Activated naive CD4-positive, alpha-beta T cell treated with anti-CD3 and anti-CD28 coated beads for 36 hours (primary cell): ENCODE measurements around the gene HTATSF1. TPM values are rescaled to one million over a fixed set of nuclear protein-coding genes. Genes with fewer than 3 reads are reported as not detected.

ENCODE experiments used
- CTCF ChIA-PET: fragments of 350-600 bp; sonication (Branson Sonifier 250); formaldehyde crosslinking; loops from one replicate; lab custom pipeline; 2021; ENCODE audit warnings: antibody characterized with exemption; lab: Charles Lee
- DNase-seq: peaks from one replicate; pipeline ENCODE4 v3.0.0-alpha.2; 2020
- H3K27ac Mint-ChIP-seq: one replicate; pipeline ENCODE4 v1.8.0; 2021; ENCODE audit warnings: mild to moderate bottlenecking, mixed read lengths
- H3K27me3 Mint-ChIP-seq: one replicate; pipeline ENCODE4 v1.8.0; 2021; ENCODE audit warnings: low read depth, mixed read lengths
- H3K36me3 Mint-ChIP-seq: one replicate; pipeline ENCODE4 v1.8.0; 2021; ENCODE audit warnings: low read depth, mixed read lengths
- H3K4me1 Mint-ChIP-seq: one replicate; pipeline ENCODE4 v1.8.0; 2021; ENCODE audit warnings: low read depth, mixed read lengths
- H3K4me3 Mint-ChIP-seq: one replicate; pipeline ENCODE4 v1.8.0; 2021; ENCODE audit warnings: mild to moderate bottlenecking, moderate library complexity, mixed read lengths
- H3K9me3 Mint-ChIP-seq: one replicate; pipeline ENCODE4 v1.8.0; 2021; ENCODE audit warnings: mixed read lengths
- intact Hi-C: fragments of 100-400 bp; cut with micrococcal nuclease; formaldehyde crosslinking; loops from one replicate; pipeline ENCODE4 v1.15.1; 2023
- microRNA-seq: library from miRNA; unstranded; fragments of <30 nt; microRNA quantifications from one replicate; pipeline ENCODE4 v1.2.0, GENCODE V29; 2022; ENCODE audit warnings: borderline microRNAs expressed, borderline replicate concordance
- total RNA-seq, 2 experiments: library from RNA; stranded (reverse); gene quantifications; one replicate each; pipeline ENCODE4 v1.2.3, GENCODE V29; 2021

HTATSF1 gene
- total RNA-seq, 2 experiments from 2014 or later, result 38.9 to 40.4 TPM

DNA sequence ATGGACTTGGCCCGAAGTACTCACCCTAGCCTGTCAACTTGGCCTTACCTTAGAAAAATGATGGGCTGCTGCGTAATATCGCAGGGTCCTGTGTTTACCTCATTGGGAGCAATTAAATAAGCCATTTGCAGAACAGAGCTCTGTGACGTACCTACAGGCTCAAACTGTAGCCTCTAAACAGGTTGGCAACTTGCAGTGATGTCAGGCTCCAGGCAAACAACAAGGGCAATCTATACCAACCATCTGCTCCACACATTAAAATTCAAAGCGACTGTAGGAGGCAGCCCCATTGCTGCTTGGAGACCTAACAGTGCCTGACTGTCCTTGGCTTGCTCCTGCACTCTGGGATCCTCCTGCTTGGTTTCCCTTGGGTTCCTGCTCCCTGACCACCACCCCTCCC lies 51.8 kb downstream of the HTATSF1 start:
- intact Hi-C loops, result no loop called here
- Mint-ChIP-seq H3K4me1 (peaks cover 29% of the 10 kb centered on the region), H3K4me3 (no peak overlapping the region), H3K27me3 (no peaks in the 10 kb centered on the region), H3K9me3 (no peaks in the 10 kb centered on the region), H3K36me3 (no peaks in the 10 kb centered on the region), H3K27ac (no peak overlapping the region)
- no peak for DNase-seq
- CTCF ChIA-PET, result no interaction called here

- no peak for DNase-seq
- no peaks in the 10 kb centered on the region for H3K9me3 Mint-ChIP-seq
- H3K4me3 Mint-ChIP-seq, result no peak overlapping the region
- no peaks in the 10 kb centered on the region for H3K36me3 Mint-ChIP-seq
- intact Hi-C loops, result no loop called here
- H3K27me3 Mint-ChIP-seq, result no peaks in the 10 kb centered on the region
- CTCF ChIA-PET, result interaction anchor here (0.6 kb wide), 1 partner anchor 60 kb away, joined by 5 read pairs; no protein-coding TSS in a partner anchor
- H3K4me1 Mint-ChIP-seq, result peaks cover 11% of the 10 kb centered on the region
- no peak overlapping the region for H3K27ac Mint-ChIP-seq
Observed at GRCh38 chrX:136551410-136551809, 54.0 kb downstream of the HTATSF1 start.

DNA sequence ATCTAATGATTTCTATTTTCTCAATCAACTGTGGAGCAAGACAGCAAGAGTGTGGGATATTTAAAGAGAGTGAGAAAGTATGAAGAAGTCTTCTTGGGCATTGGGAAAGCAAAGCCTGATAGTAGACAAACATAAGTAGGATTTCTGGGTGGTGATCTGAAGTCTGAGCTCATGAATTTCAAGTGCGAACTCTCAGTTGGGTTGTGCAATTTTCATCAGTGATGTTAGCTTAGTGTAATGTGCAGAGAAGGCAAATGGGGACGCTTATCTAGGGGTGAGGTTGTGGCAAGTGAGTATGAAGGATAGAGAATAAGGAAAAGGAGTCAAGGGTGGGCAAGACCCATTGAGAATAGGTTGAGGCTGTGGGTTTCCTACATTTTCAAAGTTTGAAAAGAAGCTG lies 58.3 kb downstream of the HTATSF1 start:
- H3K9me3 Mint-ChIP-seq, result no peaks in the 10 kb centered on the region

More for the DNA sequence above, 58.3 kb downstream of the HTATSF1 start:
- CTCF ChIA-PET, result interaction anchor here (1.0 kb wide), 1 partner anchor 369 kb away, joined by 3 read pairs; no protein-coding TSS in a partner anchor
- DNase-seq, result no peak
- intact Hi-C loops, result no loop called here
- no peaks in the 10 kb centered on the region for H3K36me3 Mint-ChIP-seq
- H3K27ac Mint-ChIP-seq, result no peak overlapping the region
- no peak overlapping the region for H3K4me3 Mint-ChIP-seq
- no peaks in the 10 kb centered on the region for H3K4me1 Mint-ChIP-seq
- H3K27me3 Mint-ChIP-seq, result no peaks in the 10 kb centered on the region

Small RNA genes lying within 50 kb of the gene (microRNA-seq; reads per million reads assigned to microRNA genes)
- not detected for gene MIR934

Other genes with a start within 250 kb of the HTATSF1 start
- gene MAP7D3, start 246.2 kb upstream of the HTATSF1 start, total RNA-seq, result 10 to 100 TPM; 10.4 to 12.5 TPM
- gene ADGRG4, start 196.6 kb upstream of the HTATSF1 start, total RNA-seq, result not detected
- gene BRS3, start 9.6 kb upstream of the HTATSF1 start, total RNA-seq, result not detected
- not detected for gene VGLL1, start 34.6 kb downstream of the HTATSF1 start, total RNA-seq
- 100 to 1,000 TPM; 121 to 122 TPM for gene CD40LG, start 150.6 kb downstream of the HTATSF1 start, total RNA-seq